HG02938 (cell line): ENCODE measurements around the gene ZNF443.
"Not testable (repeated sequence)": the region's sequence is repeated elsewhere in the genome, so short reads cannot be mapped to it uniquely, and the experiment has no call there.

Experiments
- ATAC-seq: cut with Tn5 transposase; IDR thresholded peaks from one replicate; pipeline ENCODE4 v1.9.1; 2021; ENCODE audit warnings: mild to moderate bottlenecking, moderate library complexity; ENCODE audit not compliant: unreplicated experiment

ZNF443 gene

GRCh38 chr19:12440541-12441316 lies at the start of gene ZNF443:
ZNF443 (minus strand) TSS chr19:12441021; CDS start chr19:12440914, 107 bp downstream.
- ATAC-seq = peak; percentile 94

DNA sequence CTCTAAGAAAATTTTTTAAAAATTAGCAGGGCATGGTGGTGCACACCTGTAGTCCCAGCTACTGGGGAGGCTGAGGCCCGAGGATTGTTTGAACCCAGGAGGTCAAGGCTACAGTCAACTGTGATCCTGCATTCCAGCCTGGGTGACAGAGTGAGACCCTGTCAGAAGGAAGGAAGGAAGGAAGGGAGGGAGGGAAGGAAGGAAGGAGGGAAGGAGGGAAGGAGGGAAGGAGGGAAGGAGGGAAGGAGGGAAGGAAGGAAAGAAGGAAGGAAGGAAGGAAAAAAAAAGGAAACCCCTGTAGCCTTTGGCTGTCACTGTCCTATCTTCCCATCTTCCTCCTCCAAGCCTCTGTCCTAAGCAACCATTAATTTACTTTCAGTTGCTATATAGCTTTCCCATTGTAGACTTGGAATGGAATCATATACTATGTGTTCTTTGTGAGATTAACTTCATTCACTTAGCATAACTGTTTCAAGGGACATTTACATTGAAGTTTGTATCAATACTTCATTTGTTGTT lies 45.5 kb upstream of the ZNF443 start:
- not testable (repeated sequence) for ATAC-seq

GRCh38 chr19:12485571-12485970 lies 44.8 kb upstream of the ZNF443 start:
- no peak for ATAC-seq

DNA sequence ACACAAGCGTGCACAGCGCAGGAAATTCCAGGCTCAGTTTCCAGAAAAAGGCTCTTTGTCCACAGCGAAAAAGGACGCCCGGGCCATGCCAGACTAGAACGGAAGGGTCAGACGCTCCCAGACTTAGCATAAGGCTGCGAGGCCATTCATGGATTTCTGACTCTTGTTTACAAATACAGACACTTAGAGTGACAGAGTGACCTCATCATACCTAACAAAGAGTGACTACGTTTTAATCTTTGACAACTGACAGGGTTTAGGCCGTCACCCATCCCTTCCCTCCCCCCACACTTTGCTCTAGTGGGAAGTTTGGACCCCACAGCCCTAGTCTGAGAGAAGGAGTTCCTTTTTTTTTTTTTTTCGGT lies 44.2 kb upstream of the ZNF443 start:
- ATAC-seq = no peak

DNA sequence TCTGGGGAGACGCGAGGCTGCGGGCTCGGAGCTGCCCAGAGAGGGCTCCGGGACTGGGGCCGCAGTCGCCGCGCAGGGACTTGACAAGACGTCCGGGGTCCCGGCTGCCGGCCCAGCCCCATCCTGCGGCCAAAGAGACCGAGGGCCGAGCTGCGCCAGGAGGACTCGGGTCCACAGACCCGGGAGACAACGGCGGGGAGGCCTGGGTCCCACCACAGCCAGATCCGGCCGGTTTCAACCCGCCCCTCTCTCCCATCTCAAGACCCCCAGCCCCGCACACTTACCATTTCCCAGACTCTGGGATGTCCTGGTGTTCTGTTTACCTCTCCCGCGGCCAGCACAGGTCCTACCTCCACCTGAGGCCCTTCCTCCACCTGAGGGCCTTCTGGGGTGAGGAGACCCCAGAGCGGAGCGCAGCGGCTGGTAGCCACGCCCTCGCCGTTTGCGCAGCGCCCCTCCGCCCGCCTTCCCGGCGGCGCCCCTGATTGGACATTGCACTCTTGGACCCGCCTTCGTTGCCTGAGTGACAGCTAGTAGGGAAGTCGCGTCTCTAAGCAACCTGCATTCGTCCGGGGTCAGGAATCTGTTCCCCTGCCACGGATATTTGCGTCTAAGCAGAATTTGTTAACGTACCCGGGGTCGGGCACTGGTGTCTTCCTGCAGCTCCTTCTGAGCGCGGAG lies 43.7 kb upstream of the ZNF443 start, which contains the start of gene ZNF709:
ZNF709 (minus strand) TSS at position 446 of the 681 bp plus-strand sequence; CDS start at position 287, 159 bp downstream.
- peak; percentile 73 for ATAC-seq

- ATAC-seq = no peak
Observed at GRCh38 chr19:12484011-12484370, 43.2 kb upstream of the ZNF443 start.

GRCh38 chr19:12482509-12482886 lies 41.7 kb upstream of the ZNF443 start:
- ATAC-seq = no peak

GRCh38 chr19:12481781-12482508 lies 41.1 kb upstream of the ZNF443 start:
- no peak for ATAC-seq

- no peak for ATAC-seq
Observed at GRCh38 chr19:12478234-12478941, 37.6 kb upstream of the ZNF443 start.

DNA sequence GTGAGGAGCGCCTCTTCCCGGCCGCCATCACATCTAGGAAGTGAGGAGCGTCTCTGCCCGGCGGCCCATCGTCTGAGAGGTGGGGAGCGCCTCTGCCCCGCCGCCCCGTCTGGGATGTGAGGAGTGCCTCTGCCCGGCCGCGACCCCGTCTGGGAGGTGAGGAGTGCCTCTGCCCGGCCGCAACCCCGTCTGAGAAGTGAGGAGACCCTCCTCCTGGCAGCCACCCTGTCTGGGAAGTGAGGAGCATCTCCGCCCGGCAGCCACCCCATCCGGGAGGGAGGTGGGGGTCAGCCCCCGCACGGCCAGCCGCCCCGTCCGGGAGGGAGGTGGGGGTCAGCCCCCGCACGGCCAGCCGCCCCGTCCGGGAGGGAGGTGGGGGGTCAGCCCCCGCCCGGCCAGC lies 26.8 kb upstream of the ZNF443 start:
- ATAC-seq = not testable (repeated sequence)

DNA sequence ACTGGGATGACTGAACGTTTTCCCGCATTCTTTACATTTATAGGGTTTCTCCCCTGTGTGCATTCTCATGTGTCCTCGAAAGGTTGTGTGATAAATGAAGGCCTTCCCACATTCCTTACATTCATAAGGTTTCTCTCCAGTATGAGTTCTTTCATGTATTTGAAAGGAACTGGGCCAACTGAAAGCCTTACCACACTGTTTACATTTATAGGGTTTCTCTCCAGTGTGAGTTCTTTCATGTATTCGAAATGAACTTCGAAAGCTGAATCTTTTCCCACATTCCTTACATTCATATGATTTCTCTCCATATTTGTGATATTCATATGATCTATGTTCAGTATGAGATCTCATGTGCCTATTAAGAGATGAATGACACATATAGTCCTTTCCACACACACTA lies 24.4 kb upstream of the ZNF443 start:
- ATAC-seq = no peak

- ATAC-seq = no peak
Observed at GRCh38 chr19:12464769-12465168, 23.9 kb upstream of the ZNF443 start.

GRCh38 chr19:12464139-12464538 lies 23.3 kb upstream of the ZNF443 start:
- ATAC-seq = not testable (repeated sequence)

GRCh38 chr19:12453495-12453894 lies 12.7 kb upstream of the ZNF443 start:
- ATAC-seq = no peak

- no peak for ATAC-seq
Observed at GRCh38 chr19:12450844-12451243, 10.0 kb upstream of the ZNF443 start.

DNA sequence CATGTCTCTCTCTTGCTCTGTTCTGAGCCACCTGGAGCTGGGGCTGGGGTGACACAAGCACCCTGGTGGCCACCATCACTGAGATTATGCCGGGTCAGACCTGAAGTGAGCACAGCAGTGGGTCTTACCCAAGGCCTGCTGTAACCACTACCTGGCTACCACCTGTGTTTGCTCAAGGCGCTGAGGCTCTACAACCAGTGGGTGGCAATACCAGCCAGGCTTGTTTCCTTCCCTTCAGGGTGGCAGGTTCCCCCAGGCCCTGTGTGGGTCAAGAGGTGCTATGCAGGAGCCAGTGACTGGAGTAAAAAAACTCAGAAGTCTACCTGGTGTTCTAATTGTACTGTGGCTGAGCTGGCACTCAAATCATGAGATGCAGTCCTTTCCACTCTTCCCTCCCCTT lies 8.0 kb upstream of the ZNF443 start:
- no peak for ATAC-seq

DNA sequence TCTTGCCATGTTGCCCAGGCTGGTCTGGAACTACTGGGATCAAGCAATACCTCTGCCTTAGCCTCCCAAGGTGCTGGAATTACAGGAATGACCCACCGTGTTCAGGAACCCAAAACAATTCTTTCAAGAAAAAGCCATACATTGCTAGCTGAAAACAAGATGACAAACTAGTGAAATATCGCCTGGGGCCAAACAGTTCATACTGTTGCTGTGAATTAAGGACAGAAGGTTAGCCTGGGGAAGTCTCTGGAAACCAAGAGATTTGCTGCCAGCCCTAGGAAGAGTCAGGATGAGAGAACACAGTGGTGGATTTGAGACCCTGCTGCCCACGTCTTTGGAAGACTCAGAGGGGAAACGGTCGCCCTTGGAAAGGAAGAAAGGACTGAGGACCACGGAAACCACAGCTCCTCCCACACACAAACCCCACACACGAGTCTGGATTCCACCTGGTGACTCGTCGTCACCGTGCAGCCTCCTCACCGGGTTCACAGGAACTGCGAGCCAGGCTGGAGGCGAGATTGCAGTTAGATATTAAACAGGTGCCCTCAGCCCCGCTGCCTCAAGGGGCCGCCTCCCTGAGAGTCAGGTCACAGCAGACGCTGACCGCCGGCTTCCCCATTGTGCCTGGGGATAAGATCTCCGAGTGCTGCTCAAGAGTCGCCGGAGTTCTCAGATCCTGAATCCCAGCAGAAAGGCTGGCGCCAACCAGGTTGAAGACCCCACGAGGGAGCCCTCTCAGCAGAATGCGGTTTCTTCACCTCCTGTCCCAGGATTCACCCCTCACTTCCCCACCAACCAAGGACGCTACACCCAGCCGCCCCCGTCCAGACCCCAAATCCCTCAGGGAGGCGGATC lies 908 bp downstream of the ZNF443 start:
- ATAC-seq = peak; percentile 22

- not testable (repeated sequence) for ATAC-seq
Observed at GRCh38 chr19:12430726-12431299, 10.0 kb downstream of the ZNF443 start.

DNA sequence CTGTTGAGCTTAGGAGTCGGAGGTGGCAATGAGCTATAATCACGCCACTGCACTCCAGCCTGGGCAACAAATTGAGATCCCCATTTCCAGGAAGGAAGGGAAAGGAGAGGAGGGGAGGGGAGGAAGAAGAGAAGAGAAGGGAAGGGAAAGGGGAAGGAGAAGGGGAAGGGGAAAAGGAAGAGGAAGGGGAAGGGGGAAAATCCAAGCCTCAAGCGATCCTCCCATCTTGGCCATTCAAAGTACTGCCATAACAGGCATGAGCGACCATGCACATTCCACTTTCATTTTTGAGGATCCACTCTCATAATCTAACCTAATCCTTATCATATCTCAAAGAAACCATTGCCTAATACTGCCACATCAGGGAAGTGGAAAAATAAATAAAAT lies 14.9 kb downstream of the ZNF443 start:
- no peak for ATAC-seq
